Measurements from ENCODE around the gene NPR2. TPM values are rescaled to one million over a fixed set of nuclear protein-coding genes. Genes with fewer than 3 reads are reported as not detected.
A peak's percentile ranks its signal among the peaks of the same experiment; 100 is the strongest.

The NPR2 gene
- total RNA-seq, 1 donor from 2014 or later: 7.9 TPM

- FAIRE-seq: no peak
- Histone ChIP-seq H3K36me3 (ENCODE audit: control insufficient read depth, insufficient read depth, low read length) (no peaks in the 10 kb centered on the region), H3K27me3 (ENCODE audit: control insufficient read depth, insufficient read depth, low read length) (no peaks in the 10 kb centered on the region), H3K4me3 (ENCODE audit: low read depth, low read length) (no peak overlapping the region)
- TF ChIP-seq CTCF (IDR thresholded peaks at IDR 0.05; ENCODE audit: insufficient read depth, low read length, severe bottlenecking): no peak
- peak; percentile 74 for DNase-seq (ENCODE audit: low read depth)
Observed at GRCh38 chr9:35795695-35796094, 4.3 kb downstream of the NPR2 start.

DNA sequence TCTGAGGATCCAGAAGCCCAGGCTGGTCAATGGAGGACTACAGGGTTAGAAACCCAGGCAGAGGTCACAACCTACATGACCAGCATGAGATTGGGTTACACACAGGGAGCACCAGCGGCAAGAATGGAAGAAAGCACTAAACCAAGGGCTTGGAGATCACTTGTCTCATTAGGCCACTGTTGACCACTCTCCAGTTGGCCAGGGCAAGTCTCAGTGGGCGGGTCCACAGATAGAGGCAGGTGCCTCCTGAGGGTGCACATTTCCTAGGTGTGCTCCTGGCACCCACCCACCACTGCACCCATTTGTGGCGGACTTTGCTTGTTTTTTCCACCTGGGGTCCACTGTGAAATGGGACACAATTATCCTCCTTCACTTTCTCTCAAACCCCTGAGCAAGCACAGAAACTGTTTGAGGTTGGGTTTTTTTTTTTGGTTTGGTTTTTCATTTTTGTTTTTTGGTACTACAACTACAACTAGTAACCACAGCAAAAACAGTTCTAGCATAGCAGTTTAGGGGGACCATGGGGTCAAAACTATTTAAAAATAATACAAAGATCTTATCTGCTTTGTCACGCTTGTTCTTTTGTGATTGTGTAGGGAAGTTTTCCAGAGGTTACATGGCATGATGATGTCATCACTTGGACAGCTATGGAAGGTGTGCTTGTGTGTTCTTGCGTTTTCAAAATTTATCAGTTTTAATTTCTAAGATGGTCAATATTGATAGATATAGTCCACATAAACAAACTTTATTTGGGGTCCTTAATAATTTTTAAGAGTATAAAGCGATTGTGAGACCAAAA is 6.1 kb downstream of the NPR2 start:
- FAIRE-seq: no peak
- TF ChIP-seq CTCF (IDR thresholded peaks at IDR 0.05; ENCODE audit: insufficient read depth, low read length, severe bottlenecking): no peak
- H3K27me3 ChIP-seq (ENCODE audit: control insufficient read depth, insufficient read depth, low read length): no peaks in the 10 kb centered on the region
- no peak overlapping the region for H3K4me3 ChIP-seq (ENCODE audit: low read depth, low read length)
- peak; percentile 24 for DNase-seq (ENCODE audit: low read depth)
- no peaks in the 10 kb centered on the region for H3K36me3 ChIP-seq (ENCODE audit: control insufficient read depth, insufficient read depth, low read length)

DNA sequence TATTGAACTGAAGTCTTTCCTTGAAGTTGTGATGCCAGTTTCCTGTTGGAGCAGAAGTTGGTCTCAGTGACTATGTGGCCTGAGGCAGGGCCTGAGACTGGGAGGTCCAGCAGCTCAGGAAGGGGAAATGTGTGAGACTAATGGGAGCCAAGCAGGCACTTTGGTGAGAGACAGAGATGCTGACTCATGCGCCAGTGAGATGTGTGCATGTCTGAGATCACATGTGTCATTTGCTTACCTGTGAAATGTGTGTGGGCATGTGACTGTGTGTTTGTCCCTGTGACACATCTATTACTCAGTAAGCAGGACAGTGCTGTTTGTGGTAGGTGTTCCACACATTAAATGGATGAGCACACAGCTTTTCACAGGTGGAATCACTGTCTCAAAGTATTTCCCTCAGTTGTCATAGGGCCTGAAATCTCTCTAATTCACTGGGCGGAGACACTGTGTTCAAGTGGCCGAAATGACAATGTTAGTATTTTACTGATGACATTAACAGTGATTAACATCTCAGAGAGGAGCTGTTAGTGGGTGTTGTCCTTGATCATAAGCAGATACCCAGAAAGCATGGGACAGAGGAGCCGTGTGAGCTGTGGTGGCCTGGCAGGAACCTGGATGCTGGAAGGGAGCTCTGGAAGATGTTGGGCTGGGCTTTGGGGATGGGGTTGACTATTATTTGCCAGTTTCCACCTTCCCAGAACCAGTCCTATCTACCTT is 7.4 kb downstream of the NPR2 start:
- Histone ChIP-seq H3K4me3 (ENCODE audit: low read depth, low read length) (no peak overlapping the region), H3K27me3 (ENCODE audit: control insufficient read depth, insufficient read depth, low read length) (no peaks in the 10 kb centered on the region), H3K36me3 (ENCODE audit: control insufficient read depth, insufficient read depth, low read length) (no peaks in the 10 kb centered on the region)
- peak; percentile 98 for FAIRE-seq
- DNase-seq (ENCODE audit: low read depth): peak; percentile 100
- TF ChIP-seq CTCF (IDR thresholded peaks at IDR 0.05; ENCODE audit: insufficient read depth, low read length, severe bottlenecking): no peak

GRCh38 chr9:35800530-35800929 is 9.1 kb downstream of the NPR2 start:
- FAIRE-seq (no peak), DNase-seq (ENCODE audit: low read depth) (no peak)
- no peaks in the 10 kb centered on the region for H3K27me3 ChIP-seq (ENCODE audit: control insufficient read depth, insufficient read depth, low read length)
- H3K4me3 ChIP-seq (ENCODE audit: low read depth, low read length): no peak overlapping the region
- no peaks in the 10 kb centered on the region for H3K36me3 ChIP-seq (ENCODE audit: control insufficient read depth, insufficient read depth, low read length)
- no peak for TF ChIP-seq CTCF (IDR thresholded peaks at IDR 0.05; ENCODE audit: insufficient read depth, low read length, severe bottlenecking)

DNA sequence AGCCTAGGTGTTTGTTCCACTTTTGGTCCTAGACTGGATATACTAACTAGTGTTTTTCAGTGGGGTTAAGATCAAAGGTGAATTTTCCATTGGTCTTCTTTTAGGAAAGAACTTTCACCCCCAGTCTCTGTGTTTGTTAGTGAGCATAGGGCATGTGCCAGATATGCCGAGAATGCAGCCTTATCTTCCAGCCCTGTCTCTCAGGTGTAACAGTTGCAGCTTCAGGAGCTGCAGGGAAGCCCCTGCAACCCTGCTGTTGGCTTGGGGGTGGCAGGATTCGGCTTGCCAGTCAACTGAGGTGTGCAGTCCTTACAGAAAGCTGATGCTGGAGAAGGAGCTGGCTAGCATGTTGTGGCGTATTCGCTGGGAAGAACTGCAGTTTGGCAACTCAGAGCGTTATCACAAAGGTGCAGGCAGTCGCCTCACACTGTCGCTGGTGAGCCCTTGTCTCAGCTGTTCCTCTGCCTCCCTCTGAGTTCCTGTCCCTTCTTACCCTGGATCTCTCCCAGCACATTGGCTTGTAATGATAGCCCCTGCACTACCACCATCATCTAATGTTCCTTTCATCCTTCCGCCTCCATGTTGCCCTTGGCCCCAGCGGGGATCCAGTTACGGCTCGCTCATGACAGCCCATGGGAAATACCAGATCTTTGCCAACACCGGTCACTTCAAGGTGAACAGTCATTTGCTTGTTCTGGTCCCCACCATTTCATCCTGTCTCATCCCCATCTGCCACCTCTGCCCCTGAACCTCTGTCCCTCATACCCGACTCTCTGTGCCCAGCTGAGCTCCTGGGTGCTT is 10.1 kb downstream of the NPR2 start:
- no peak for TF ChIP-seq CTCF (IDR thresholded peaks at IDR 0.05; ENCODE audit: insufficient read depth, low read length, severe bottlenecking)
- peaks cover 3% of the 10 kb centered on the region for H3K36me3 ChIP-seq (ENCODE audit: control insufficient read depth, insufficient read depth, low read length)
- H3K4me3 ChIP-seq (ENCODE audit: low read depth, low read length): no peak overlapping the region
- DNase-seq (ENCODE audit: low read depth) (no peak), FAIRE-seq (no peak)
- H3K27me3 ChIP-seq (ENCODE audit: control insufficient read depth, insufficient read depth, low read length): no peaks in the 10 kb centered on the region
